GM13977 (cell line): ENCODE measurements around the gene FUZ.
"Not testable (repeated sequence)": the region's sequence is repeated elsewhere in the genome, so short reads cannot be mapped to it uniquely, and the experiment has no call there.

ENCODE experiments used
- DNase-seq: peaks from one replicate; pipeline ENCODE4 v3.0.0; 2012; ENCODE audit warnings: low spot score
- in situ Hi-C: fragments of 300-500 bp; cut with MboI; formaldehyde crosslinking; loops from one replicate; pipeline ENCODE4 v1.12.0; 2022; ENCODE audit warnings: low sequenced_read_pairs, low pct_unique_long_range_greater_than_20kb, mixed read lengths, inconsistent platforms; ENCODE audit not compliant: unreplicated experiment
- TF ChIP-seq, protein P1 (sequence below): IDR thresholded peaks from 2 replicates; pipeline ENCODE4 v1.5.1; 2012; ENCODE audit warnings: mild to moderate bottlenecking, control low read depth; ENCODE audit not compliant: insufficient read depth; ENCODE audit errors: extremely low read depth, missing control alignments

Gene FUZ

DNA sequence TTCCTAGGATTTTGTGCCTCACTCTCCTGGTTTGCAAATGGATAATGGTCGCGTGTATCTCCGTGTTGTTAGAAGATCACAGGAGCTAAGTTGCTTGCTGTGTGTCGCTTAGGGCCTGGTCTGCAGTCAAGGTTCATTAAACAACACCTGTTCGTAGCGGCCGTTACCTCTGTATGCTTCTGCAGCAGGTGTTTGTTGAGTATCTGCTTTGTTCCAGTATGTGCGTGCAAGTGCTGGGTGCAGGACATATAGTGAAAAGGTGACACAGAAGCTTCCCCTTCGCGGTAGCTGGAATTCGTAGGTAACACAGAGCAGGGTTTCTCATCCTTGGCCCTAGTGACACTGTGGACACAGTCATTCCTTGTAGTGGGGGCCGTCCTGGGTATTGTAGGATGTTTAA is 10.4 kb upstream of the FUZ start:
- DNase-seq, result no peak
- in situ Hi-C loops, result no loop called here
- TF ChIP-seq, protein P1, sequence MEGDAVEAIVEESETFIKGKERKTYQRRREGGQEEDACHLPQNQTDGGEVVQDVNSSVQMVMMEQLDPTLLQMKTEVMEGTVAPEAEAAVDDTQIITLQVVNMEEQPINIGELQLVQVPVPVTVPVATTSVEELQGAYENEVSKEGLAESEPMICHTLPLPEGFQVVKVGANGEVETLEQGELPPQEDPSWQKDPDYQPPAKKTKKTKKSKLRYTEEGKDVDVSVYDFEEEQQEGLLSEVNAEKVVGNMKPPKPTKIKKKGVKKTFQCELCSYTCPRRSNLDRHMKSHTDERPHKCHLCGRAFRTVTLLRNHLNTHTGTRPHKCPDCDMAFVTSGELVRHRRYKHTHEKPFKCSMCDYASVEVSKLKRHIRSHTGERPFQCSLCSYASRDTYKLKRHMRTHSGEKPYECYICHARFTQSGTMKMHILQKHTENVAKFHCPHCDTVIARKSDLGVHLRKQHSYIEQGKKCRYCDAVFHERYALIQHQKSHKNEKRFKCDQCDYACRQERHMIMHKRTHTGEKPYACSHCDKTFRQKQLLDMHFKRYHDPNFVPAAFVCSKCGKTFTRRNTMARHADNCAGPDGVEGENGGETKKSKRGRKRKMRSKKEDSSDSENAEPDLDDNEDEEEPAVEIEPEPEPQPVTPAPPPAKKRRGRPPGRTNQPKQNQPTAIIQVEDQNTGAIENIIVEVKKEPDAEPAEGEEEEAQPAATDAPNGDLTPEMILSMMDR, result no peak

DNA sequence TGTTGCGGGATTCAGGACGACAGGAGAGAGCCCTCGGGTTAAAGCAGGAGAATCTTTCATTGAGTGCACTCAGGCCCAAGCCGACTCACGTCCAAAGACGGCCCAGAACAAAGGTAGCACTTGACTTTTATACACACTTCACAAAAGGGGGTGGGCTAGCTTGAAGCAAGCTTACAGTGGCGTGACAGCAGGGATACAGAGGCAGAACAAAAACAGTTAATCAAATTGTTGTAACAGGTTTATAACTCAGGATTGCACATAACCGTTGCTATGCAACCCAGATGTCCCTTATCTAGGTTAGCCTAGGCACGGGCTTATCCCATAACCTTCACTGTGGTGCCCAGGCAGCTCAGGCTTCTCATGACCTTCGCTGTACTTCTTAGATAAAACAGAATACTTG is 7.0 kb upstream of the FUZ start:
- TF ChIP-seq, protein P1, result no peak
- DNase-seq, result no peak
- in situ Hi-C loops, result no loop called here

DNA sequence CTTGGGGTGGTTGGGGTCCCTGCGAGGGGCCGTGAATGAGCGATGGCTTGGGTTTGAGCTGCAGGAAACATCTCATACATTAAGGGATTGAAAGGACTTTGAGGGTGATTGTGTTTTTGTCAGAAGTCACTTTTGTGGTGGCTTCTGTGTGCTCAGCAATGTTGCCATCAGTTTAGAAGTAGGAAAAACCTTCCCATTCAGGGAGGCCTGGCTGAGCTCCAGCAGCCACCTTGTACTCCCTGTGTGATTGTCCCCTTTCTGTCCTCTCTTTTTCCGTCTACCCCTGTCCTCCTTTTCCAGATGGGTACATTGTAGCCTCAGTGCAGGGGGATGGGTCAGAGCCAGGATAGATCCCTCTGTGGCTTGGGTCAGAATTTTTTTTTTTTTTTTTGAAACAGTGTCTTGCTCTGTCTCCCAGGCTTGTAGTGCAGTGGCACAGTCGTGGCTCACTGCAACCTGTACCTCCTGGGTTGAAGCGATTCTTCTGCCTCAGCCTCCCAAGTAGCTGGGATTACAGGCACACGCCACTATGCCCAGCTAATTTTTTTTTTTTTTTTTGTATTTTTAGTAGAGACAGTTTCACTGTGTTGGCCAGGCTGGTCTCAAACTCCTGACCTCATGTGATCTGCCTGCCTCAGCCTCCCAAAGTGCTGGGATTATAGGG is 6.5 kb upstream of the FUZ start:
- in situ Hi-C loops, DNase-seq: not testable (repeated sequence)

DNA sequence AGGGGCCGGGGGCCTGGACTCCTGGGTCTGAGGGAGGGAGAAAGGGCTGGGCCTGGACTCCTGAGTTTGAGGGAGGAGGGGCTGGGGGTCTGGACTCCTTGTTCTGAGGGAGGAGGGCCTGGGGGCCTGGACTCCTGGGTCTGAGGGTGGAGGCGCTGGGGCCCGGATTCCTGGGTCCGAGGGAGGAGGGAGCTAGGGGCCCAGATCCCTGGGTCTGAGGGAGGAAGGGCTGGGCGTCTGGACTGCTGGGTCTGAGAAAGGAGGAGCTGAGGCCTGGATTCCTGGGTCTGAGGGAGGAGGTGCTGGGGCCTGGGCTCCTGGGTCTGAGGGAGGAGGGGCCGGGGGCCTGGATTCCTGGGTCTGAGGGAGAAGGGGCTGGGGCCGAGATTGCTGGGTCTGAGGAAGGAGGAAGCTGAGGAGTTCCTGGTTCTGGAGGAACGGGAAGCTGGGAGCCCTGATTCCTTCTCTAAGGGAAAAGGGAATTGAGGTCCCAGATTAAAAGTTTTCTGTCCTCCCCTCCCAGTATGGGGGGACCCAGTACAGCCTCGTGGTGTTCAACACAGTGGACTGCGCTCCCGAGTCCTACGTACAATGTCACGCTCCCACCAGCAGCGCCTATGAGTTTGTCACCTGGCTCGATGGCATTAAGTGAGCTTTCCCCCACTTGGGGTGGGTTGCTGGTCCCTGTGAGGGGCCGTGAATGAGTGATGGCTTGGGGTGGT is 5.7 kb upstream of the FUZ start:
- TF ChIP-seq, protein P1, result no peak
- in situ Hi-C loops, result no loop called here
- no peak for DNase-seq

DNA sequence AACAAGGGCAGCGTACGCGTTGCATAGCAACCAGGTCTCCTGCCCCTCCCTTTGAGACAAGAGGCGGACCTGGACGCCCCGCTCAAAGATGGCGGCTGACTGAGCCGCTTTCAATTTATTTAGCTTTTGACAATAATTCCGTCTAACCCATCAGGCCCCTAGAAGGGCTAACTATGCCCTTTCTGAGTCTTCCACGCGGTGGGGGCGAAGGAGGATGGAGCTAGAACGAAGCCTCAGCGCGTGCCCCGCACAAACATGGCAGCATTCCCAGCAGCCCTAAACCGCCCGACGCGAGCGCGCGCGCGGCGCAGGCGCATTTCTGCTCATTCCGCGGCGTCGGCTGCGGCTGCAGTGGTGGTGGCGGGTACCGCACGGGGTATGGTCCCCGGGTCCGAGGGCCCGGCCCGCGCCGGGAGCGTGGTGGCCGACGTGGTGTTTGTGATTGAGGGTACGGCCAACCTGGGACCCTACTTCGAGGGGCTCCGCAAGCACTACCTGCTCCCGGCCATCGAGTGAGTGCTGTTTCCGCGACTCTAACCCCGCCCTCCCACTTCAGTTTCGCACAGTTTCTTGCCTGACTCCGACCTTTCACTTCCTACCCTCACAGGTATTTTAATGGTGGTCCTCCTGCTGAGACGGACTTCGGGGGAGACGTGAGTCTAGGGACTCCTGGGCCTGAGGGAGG is 5.0 kb upstream of the FUZ start, which contains the start of gene MED25:
Gene MED25 (plus strand): TSS at position 326 of the 685 bp plus-strand sequence. CDS start 53 bp downstream, at position 379.
- in situ Hi-C loops, result no loop called here
- peak; percentile 94 for DNase-seq
- TF ChIP-seq, protein P1, result no peak

DNA sequence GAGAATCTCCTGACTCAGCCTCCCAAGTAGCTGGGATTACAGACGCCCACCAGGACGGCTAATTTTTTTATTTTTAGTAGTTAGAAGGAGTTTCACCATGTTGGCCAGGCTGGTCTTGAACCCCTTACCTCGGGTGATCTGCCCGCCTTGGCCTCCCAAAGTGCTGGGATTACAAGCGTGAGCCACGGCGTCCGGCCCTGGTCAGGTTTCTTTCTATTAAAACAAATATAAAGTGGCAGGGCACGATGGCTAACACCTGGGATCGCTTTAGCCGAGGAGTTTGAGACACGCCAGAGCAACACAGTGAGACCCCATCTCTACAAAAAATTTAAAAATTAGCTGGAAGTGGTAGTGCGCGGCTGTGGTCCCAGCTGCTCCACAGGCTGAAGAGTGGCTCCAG is 3.5 kb upstream of the FUZ start:
- in situ Hi-C loops, result no loop called here
- TF ChIP-seq, protein P1, result no peak
- no peak for DNase-seq

DNA sequence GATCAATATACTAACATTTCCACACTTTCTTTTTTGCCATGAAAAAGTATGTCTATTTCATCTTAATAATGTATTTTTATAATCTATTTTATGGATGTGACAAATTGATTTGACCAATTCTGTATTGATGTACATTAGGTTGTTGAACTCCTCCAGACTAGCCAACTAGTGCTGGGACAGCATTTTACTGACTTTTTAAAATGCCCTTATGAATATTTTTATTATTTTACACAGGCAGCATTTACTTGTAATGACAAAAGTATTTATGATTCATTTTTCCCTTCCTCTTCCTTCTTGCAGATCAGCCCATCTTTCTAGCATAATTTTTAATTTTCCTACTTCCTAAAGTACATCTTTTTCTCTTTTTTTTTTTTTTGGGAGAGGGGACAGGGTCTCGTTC is 918 bp upstream of the FUZ start:
- in situ Hi-C loops, result no loop called here
- TF ChIP-seq, protein P1, result no peak
- DNase-seq, result no peak
